CD4-positive, CD25-positive, alpha-beta regulatory T cell (primary cell): ENCODE results near the gene C12orf56. TPM values are rescaled to one million over a fixed set of nuclear protein-coding genes. Genes with fewer than 3 reads are reported as not detected.
A peak's percentile ranks its signal among the peaks of the same experiment; 100 is the strongest.
"Not testable (repeated sequence)": the region's sequence is repeated elsewhere in the genome, so short reads cannot be mapped to it uniquely, and the experiment has no call there.

Experiments used
- ATAC-seq, 2 donors: fragments of 150-1000 bp; cut with Tn5 transposase; one replicate each; pipeline ENCODE4 v1.10.0; 2021; ENCODE audit warnings: low read depth in 2 of 2, moderate number of reproducible peaks in 2 of 2, moderate library complexity in 1 of 2
- DNase-seq, 3 donors: peaks; one replicate each; pipeline versions ENCODE4 v3.0.0 to v3.0.0-alpha.2; 2012 to 2022; ENCODE audit warnings: mixed read lengths in 1 of 3
- H3K27ac ChIP-seq: one replicate; pipeline ENCODE4 v1.7.0; 2013; ENCODE audit warnings: mild to moderate bottlenecking, low read length; ENCODE audit not compliant: insufficient read depth, poor library complexity, severe bottlenecking
- H3K27me3 ChIP-seq: one replicate; pipeline ENCODE4 v1.7.0; 2013; ENCODE audit warnings: low read length; ENCODE audit not compliant: control insufficient read depth, insufficient read depth
- H3K36me3 ChIP-seq: one replicate; pipeline ENCODE4 v1.7.0; 2013; ENCODE audit warnings: mild to moderate bottlenecking, low read length, moderate library complexity; ENCODE audit not compliant: control insufficient read depth, insufficient read depth
- H3K4me1 ChIP-seq: 2 replicates; pipeline ENCODE4 v1.7.0; 2013; ENCODE audit warnings: mild to moderate bottlenecking, low read length; ENCODE audit not compliant: insufficient read depth, control insufficient read depth, poor library complexity, severe bottlenecking
- H3K4me3 ChIP-seq: one replicate; pipeline ENCODE4 v1.7.0; 2013; ENCODE audit warnings: low read depth, mild to moderate bottlenecking, low read length, moderate library complexity
- H3K9me3 ChIP-seq, 2 experiments: 1 replicate in 1 of 2; 2 replicates in 1 of 2; pipeline ENCODE4 v1.7.0; 2013; ENCODE audit warnings: low read length in 2 of 2, mild to moderate bottlenecking in 1 of 2, moderate library complexity in 1 of 2; ENCODE audit not compliant: control insufficient read depth in 2 of 2
- H3K27ac Mint-ChIP-seq, 3 donors: one replicate each; pipeline ENCODE4 v1.8.0; 2020 to 2022; ENCODE audit warnings: mild to moderate bottlenecking in 3 of 3, mixed read lengths in 3 of 3, moderate library complexity in 2 of 3
- H3K27me3 Mint-ChIP-seq: one replicate; pipeline ENCODE4 v1.8.0; 2022; ENCODE audit warnings: mild to moderate bottlenecking, mixed read lengths
- H3K36me3 Mint-ChIP-seq: one replicate; pipeline ENCODE4 v1.8.0; 2020; ENCODE audit warnings: mixed read lengths
- H3K4me1 Mint-ChIP-seq, 4 donors: one replicate each; pipeline ENCODE4 v1.8.0; 2020 to 2022; ENCODE audit warnings: mixed read lengths in 4 of 4, mild to moderate bottlenecking in 1 of 4
- H3K4me3 Mint-ChIP-seq, 4 donors: one replicate each; pipeline ENCODE4 v1.8.0; 2020 to 2022; ENCODE audit warnings: mild to moderate bottlenecking in 4 of 4, mixed read lengths in 4 of 4, moderate library complexity in 3 of 4
- H3K9me3 Mint-ChIP-seq, 7 donors: one replicate each; pipeline ENCODE4 v1.8.0; 2020 to 2022; ENCODE audit warnings: mixed read lengths in 7 of 7, mild to moderate bottlenecking in 3 of 7, moderate library complexity in 2 of 7
- polyA plus RNA-seq, 4 donors: library from polyadenylated mRNA; unstranded; fragments of 300-500 nt; fragmentation: Illumina TruSeq; gene quantifications; one replicate each; pipeline ENCODE4 v1.2.3, GENCODE V29; 2021
- total RNA-seq: library from RNA; stranded (reverse); gene quantifications from one replicate; pipeline ENCODE4 v1.2.3, GENCODE V29; 2022

Gene C12orf56
- total and polyA plus RNA-seq, 5 donors from 2014 or later, result 0.15 TPM; not detected in 4

DNA sequence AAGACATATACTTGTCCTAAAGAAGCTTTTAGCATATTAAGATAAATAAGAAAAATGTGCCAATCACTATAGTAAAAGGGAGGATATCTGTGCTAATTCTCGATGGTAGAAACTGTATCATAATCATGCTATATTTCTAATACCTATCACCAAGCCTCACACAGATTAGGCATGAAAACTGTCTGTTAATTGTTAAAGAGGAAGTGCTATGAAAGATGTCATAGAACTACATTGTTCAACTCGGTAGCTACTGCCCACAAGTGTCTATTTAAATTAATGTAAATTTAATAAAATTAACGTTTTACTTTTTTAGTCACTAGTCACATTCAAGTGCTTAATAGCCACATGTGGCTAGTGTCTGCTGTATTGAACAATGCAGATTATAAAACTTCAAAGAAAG lies 90.9 kb downstream of the C12orf56 start:
- H3K4me3 ChIP-seq, result no peak overlapping the region
- H3K27me3 Mint-ChIP-seq, result peaks cover 16% of the 10 kb centered on the region
- H3K4me1 Mint-ChIP-seq, result no peaks in the 10 kb centered on the region
- no peaks in the 10 kb centered on the region for H3K4me1 ChIP-seq
- DNase-seq (no peak), ATAC-seq (no peak)
- H3K36me3 Mint-ChIP-seq, result no peaks in the 10 kb centered on the region
- H3K4me3 Mint-ChIP-seq, result no peak overlapping the region
- H3K9me3 ChIP-seq, result no peaks in the 10 kb centered on the region
- no peaks in the 10 kb centered on the region for H3K36me3 ChIP-seq
- H3K27ac ChIP-seq, result no peak overlapping the region
- H3K27me3 ChIP-seq, result peaks cover 6% of the 10 kb centered on the region
- H3K9me3 Mint-ChIP-seq, result peaks cover 0 to 3% (median 0%) of the 10 kb centered on the region in 7 donors
- no peak overlapping the region for H3K27ac Mint-ChIP-seq

DNA sequence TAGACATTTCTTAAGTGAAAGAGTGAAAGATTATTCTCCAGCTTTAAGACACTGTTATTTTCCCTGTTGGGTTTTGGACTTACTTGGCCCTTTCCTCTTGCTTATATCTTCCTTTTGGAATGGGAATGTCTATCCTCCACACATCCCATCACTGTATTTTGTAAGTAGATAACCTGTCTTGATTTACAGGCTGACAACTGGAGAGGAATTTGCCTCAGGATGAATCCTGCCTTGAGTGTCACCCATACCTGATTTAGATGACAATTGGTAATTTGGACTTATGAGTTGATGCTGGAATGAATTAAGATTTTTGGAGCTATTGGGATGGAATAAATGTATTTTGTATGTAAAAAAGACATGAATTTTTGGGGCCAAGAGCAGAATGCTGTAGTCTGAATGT lies 94.3 kb downstream of the C12orf56 start:
- no peak overlapping the region for H3K4me3 Mint-ChIP-seq
- peaks cover 0 to 2% (median 0%) of the 10 kb centered on the region in 7 donors for H3K9me3 Mint-ChIP-seq

DNA sequence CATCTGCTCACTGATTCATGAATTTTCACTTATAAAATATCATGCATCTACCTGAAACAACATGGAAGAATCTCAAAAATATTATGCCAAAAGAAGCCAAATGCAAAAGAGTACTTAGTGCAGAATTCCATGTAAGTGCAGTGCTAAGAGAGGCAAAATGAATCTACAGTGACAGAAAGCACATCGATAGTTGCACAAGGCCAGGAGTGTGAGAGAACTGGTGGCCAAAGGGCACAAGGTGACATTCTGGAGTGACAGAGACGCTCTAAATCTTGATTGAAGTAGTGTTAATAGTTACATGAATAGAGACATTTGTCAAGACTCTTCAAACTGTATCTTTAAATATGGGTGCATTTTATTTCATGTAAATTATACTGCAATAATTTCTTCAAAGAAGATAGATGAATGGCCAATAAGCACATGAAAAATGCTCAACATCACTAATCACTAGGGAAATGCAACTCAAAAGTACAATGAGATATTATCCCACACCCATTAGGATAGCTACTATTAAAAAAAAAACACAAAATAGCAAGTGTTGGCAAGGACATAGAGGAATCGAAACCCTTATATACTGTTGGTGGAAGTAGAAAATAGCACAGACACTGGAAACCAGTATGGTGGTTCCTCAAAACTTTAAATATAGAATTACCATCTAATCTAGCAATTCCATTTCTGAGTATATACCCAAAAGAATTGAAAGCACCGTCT lies 96.7 kb downstream of the C12orf56 start:
- Histone ChIP-seq H3K36me3 (no peaks in the 10 kb centered on the region), H3K4me1 (no peaks in the 10 kb centered on the region), H3K27ac (no peak overlapping the region), H3K27me3 (no peaks in the 10 kb centered on the region), H3K9me3 (no peaks in the 10 kb centered on the region), H3K4me3 (no peak overlapping the region)
- Mint-ChIP-seq H3K4me1 (no peaks in the 10 kb centered on the region), H3K27ac (no peak overlapping the region), H3K27me3 (peaks cover 11% of the 10 kb centered on the region), H3K36me3 (no peaks in the 10 kb centered on the region), H3K9me3 (peaks cover 0 to 2% (median 0%) of the 10 kb centered on the region in 7 donors), H3K4me3 (no peak overlapping the region)
- no peak for ATAC-seq
- DNase-seq, result no peak

More for the DNA sequence above, 94.3 kb downstream of the C12orf56 start:
- Histone ChIP-seq H3K4me3 (no peak overlapping the region), H3K36me3 (no peaks in the 10 kb centered on the region), H3K27me3 (peaks cover 6% of the 10 kb centered on the region), H3K27ac (no peak overlapping the region), H3K9me3 (no peaks in the 10 kb centered on the region), H3K4me1 (no peaks in the 10 kb centered on the region)
- Mint-ChIP-seq H3K27me3 (peaks cover 12% of the 10 kb centered on the region), H3K36me3 (no peaks in the 10 kb centered on the region), H3K27ac (no peak overlapping the region), H3K4me1 (no peaks in the 10 kb centered on the region)
- ATAC-seq (no peak), DNase-seq (no peak)

DNA sequence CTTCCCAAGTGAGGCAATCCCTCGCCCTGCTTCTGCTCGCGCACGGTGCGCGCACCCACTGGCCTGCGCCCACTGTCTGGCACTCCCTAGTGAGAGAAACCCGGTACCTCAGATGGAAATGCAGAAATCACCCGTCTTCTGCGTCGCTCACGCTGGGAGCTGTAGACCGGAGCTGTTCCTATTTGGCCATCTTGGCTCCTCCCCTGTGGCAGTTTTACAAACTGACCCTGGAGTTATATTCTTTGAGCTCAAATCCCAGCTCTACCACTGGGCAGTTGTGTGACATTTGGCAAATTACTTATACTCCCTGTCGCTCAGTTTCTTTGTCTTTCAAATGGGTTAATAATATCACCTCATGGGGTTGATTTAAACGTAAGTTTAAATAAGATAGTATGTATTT lies 97.4 kb downstream of the C12orf56 start:
- H3K27ac ChIP-seq, ATAC-seq, H3K4me3 ChIP-seq, H3K9me3 Mint-ChIP-seq, H3K4me1 Mint-ChIP-seq, H3K27ac Mint-ChIP-seq, H3K36me3 Mint-ChIP-seq, DNase-seq, H3K4me3 Mint-ChIP-seq, H3K9me3 ChIP-seq, H3K36me3 ChIP-seq, H3K27me3 Mint-ChIP-seq, H3K27me3 ChIP-seq, H3K4me1 ChIP-seq: not testable (repeated sequence)

DNA sequence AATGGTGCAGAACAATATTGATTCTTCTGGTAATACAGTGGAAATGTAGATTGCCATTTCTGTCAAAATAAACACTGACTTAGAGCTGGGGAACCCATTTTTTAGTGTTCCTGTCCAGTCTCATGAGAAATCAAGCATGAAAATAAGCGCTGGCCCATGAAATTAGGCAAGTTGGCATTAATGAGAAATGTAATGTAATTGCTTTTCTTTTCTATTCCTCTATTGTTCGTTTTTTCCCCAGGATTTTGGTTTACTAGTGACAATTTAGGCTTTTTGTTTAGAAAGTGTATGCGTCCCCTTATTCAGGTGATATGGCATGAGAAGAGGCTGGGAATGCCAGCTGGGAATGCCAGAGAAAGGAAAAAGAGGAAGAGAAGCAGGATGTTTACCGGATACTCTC lies 104.0 kb downstream of the C12orf56 start:
- no peaks in the 10 kb centered on the region for H3K9me3 ChIP-seq
- no peaks in the 10 kb centered on the region for H3K4me1 ChIP-seq
- no peak for ATAC-seq
- Mint-ChIP-seq H3K4me3 (no peak overlapping the region), H3K36me3 (no peaks in the 10 kb centered on the region), H3K9me3 (peaks cover 0 to 2% (median 0%) of the 10 kb centered on the region in 7 donors), H3K4me1 (no peaks in the 10 kb centered on the region), H3K27ac (no peak overlapping the region), H3K27me3 (no peaks in the 10 kb centered on the region)
- no peak for DNase-seq
- H3K27me3 ChIP-seq, result no peaks in the 10 kb centered on the region
- H3K36me3 ChIP-seq, result no peaks in the 10 kb centered on the region
- no peak overlapping the region for H3K4me3 ChIP-seq
- H3K27ac ChIP-seq, result no peak overlapping the region

DNA sequence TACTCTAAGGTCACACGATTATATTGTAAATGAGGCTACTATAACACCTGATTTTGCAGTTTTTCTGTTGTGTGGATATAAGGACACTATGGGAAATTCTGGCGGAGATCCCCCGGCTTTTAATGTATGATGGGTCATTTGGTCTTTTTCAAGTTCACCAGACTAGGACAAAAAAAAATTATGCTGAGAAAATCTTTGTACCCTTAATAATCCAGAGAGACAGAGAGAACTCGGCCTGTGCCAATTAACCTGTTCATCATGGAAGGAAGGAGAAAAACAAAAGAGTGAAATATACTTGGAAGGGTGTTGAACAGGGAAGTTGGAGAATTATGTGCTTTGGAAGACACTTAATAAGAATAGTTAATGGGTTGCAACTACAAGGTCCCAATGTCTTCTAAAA lies 106.3 kb downstream of the C12orf56 start:
- Mint-ChIP-seq H3K27me3 (peaks cover 12% of the 10 kb centered on the region), H3K4me1 (no peaks in the 10 kb centered on the region), H3K4me3 (no peak overlapping the region), H3K9me3 (peaks cover 0 to 2% (median 0%) of the 10 kb centered on the region in 7 donors), H3K36me3 (no peaks in the 10 kb centered on the region), H3K27ac (no peak overlapping the region)
- no peak overlapping the region for H3K27ac ChIP-seq
- DNase-seq (no peak), ATAC-seq (no peak)
- no peaks in the 10 kb centered on the region for H3K9me3 ChIP-seq
- H3K36me3 ChIP-seq, result no peaks in the 10 kb centered on the region
- peaks cover 2% of the 10 kb centered on the region for H3K27me3 ChIP-seq
- H3K4me3 ChIP-seq, result no peak overlapping the region
- no peaks in the 10 kb centered on the region for H3K4me1 ChIP-seq

DNA sequence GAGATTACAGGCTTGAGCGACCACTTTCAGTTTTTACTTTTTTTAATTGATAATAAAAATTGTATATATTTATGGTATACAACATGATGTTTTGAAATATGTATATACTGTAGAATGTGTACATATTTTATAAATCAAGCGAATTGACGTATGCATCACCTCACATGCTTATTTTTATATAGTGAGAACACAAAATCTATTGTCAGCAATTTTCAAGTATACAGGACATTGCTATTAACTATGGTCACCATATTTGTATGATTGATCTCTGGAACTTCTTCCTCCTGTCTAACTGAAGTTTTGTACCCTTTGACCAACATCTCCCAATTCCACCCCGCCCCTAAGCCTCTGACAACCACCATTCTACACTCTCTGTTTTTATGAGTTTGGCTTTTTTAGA lies 112.1 kb downstream of the C12orf56 start:
- H3K9me3 Mint-ChIP-seq, result peaks cover 0 to 2% (median 0%) of the 10 kb centered on the region in 7 donors
- Histone ChIP-seq H3K4me1 (no peaks in the 10 kb centered on the region), H3K27ac (no peak overlapping the region), H3K4me3 (no peak overlapping the region), H3K36me3 (no peaks in the 10 kb centered on the region), H3K27me3 (peaks cover 3% of the 10 kb centered on the region), H3K9me3 (no peaks in the 10 kb centered on the region)
- no peaks in the 10 kb centered on the region for H3K4me1 Mint-ChIP-seq
- no peak for ATAC-seq
- no peak for DNase-seq
- H3K4me3 Mint-ChIP-seq, result no peak overlapping the region
- H3K27me3 Mint-ChIP-seq, result peaks cover 12% of the 10 kb centered on the region
- peak overlapping the region in 1 of 3 donors; percentile 53 for H3K27ac Mint-ChIP-seq
- H3K36me3 Mint-ChIP-seq, result no peaks in the 10 kb centered on the region
